B cell (primary cell): ENCODE results near the gene CD4.

ENCODE experiments used
- CTCF ChIP-seq: fragments of 200-600 bp; IDR thresholded peaks from one replicate; pipeline ENCODE4 v1.8.0; 2022; ENCODE audit warnings: antibody characterized with exemption, mild to moderate bottlenecking
- EZH2 ChIP-seq: IDR thresholded peaks from 2 replicates; pipeline ENCODE4 v1.6.1; 2012; ENCODE audit warnings: borderline replicate concordance, low read depth, mild to moderate bottlenecking, moderate library complexity, low read length; ENCODE audit not compliant: insufficient read depth, poor library complexity, severe bottlenecking

GRCh38 chr12:6773590-6774351 lies 15.6 kb upstream of the CD4 start:
- no peak for TF ChIP-seq CTCF
- peak; percentile 87 for TF ChIP-seq EZH2
